Cardiac muscle cell (in vitro differentiated cells and primary cell): ENCODE results near the gene AP3B1. TPM values are rescaled to one million over a fixed set of nuclear protein-coding genes. Genes with fewer than 3 reads are reported as not detected.

Experiments
- DNase-seq, 2 donors: peaks; one replicate each; pipeline versions ENCODE4 v3.0.0 to v3.0.0-alpha.2; 2010 to 2017; ENCODE audit warnings: low read depth in 1 of 2, low spot score in 1 of 2
- H3K27ac ChIP-seq: fragments of 200-600 bp; sonication (generic); 2 replicates; pipeline ENCODE4 v1.5.1; 2016
- H3K27me3 ChIP-seq: fragments of 200-600 bp; sonication (generic); 2 replicates; pipeline ENCODE4 v1.6.0; 2016; ENCODE audit warnings: control low read depth
- H3K36me3 ChIP-seq: fragments of 200-600 bp; sonication (generic); 2 replicates; pipeline ENCODE4 v1.5.1; 2016; ENCODE audit warnings: control low read depth
- H3K4me1 ChIP-seq: fragments of 200-600 bp; sonication (generic); 2 replicates; pipeline ENCODE4 v1.8.1; 2017; ENCODE audit warnings: low read depth, mild to moderate bottlenecking, mixed run types
- H3K4me3 ChIP-seq: fragments of 200-600 bp; sonication (generic); 2 replicates; pipeline ENCODE4 v1.5.1; 2016; ENCODE audit warnings: mild to moderate bottlenecking
- H3K9me3 ChIP-seq: fragments of 200-600 bp; sonication (generic); 2 replicates; pipeline ENCODE4 v1.5.1; 2017; ENCODE audit warnings: low read depth, mild to moderate bottlenecking, control low read depth
- CTCF ChIP-seq: IDR thresholded peaks from 2 replicates; pipeline ENCODE4 v1.5.1; 2012; ENCODE audit warnings: low read depth, mild to moderate bottlenecking, low read length
- polyA plus RNA-seq: library from polyadenylated mRNA; unstranded; fragments of >200 nt; fragmentation: Nextera tagmentation; extraction: Ambion mirVana; gene quantifications from 2 replicates; pipeline ENCODE4 v1.2.1, GENCODE V29; 2016
- total RNA-seq: library from RNA; depleted of rRNA; stranded (reverse); fragments of >200 nt; gene quantifications from 2 replicates; pipeline ENCODE4 v1.2.3, GENCODE V29; 2016

AP3B1 gene
- total RNA-seq (23.5 and 35.3 TPM in 2 replicates), polyA plus RNA-seq (29.3 and 32.2 TPM in 2 replicates)

- Histone ChIP-seq H3K4me3 (peak within 1 kb of the TSS; percentile 83), H3K27ac (peak within 1 kb of the TSS; percentile 92), H3K36me3 (no peaks in the 10 kb centered on the region), H3K27me3 (peaks cover 14% of the 10 kb centered on the region), H3K9me3 (no peaks in the 10 kb centered on the region), H3K4me1 (no peaks in the 10 kb centered on the region)
- peak; percentile 99 to 100 for DNase-seq
- no peak for TF ChIP-seq CTCF
These were observed at the start of gene AP3B1 for GRCh38 chr5:78294248-78295034. Gene AP3B1 (minus strand): TSS chr5:78294698. CDS start chr5:78294579, 119 bp downstream.

- TF ChIP-seq CTCF: no peak
- no peaks in the 10 kb centered on the region for H3K27me3 ChIP-seq
- no peaks in the 10 kb centered on the region for H3K9me3 ChIP-seq
- peaks cover 12% of the 10 kb centered on the region for H3K4me1 ChIP-seq
- H3K36me3 ChIP-seq: no peaks in the 10 kb centered on the region
- H3K27ac ChIP-seq: no peak overlapping the region
- DNase-seq: no peak
- no peak overlapping the region for H3K4me3 ChIP-seq
These were observed 46.9 kb upstream of the AP3B1 start for GRCh38 chr5:78341440-78341839.

GRCh38 chr5:78339617-78340436, 45.3 kb upstream of the AP3B1 start:
- Histone ChIP-seq H3K4me1 (peaks cover under 1% of the 10 kb centered on the region), H3K4me3 (no peak overlapping the region), H3K36me3 (no peaks in the 10 kb centered on the region), H3K27ac (no peak overlapping the region), H3K9me3 (no peaks in the 10 kb centered on the region), H3K27me3 (no peaks in the 10 kb centered on the region)
- no peak for TF ChIP-seq CTCF
- DNase-seq: no peak

GRCh38 chr5:78336698-78337097, 42.2 kb upstream of the AP3B1 start:
- no peaks in the 10 kb centered on the region for H3K9me3 ChIP-seq
- no peak overlapping the region for H3K27ac ChIP-seq
- H3K36me3 ChIP-seq: no peaks in the 10 kb centered on the region
- H3K4me3 ChIP-seq: no peak overlapping the region
- TF ChIP-seq CTCF: no peak
- H3K4me1 ChIP-seq: no peaks in the 10 kb centered on the region
- H3K27me3 ChIP-seq: no peaks in the 10 kb centered on the region
- DNase-seq: no peak

GRCh38 chr5:78335976-78336375, 41.5 kb upstream of the AP3B1 start:
- H3K4me3 ChIP-seq: no peak overlapping the region
- H3K9me3 ChIP-seq: no peaks in the 10 kb centered on the region
- no peak for TF ChIP-seq CTCF
- H3K36me3 ChIP-seq: no peaks in the 10 kb centered on the region
- DNase-seq: no peak
- H3K4me1 ChIP-seq: no peaks in the 10 kb centered on the region
- no peak overlapping the region for H3K27ac ChIP-seq
- no peaks in the 10 kb centered on the region for H3K27me3 ChIP-seq
